CD4-positive, alpha-beta T cell (primary cell): ENCODE measurements around the gene DCDC2. TPM values are rescaled to one million over a fixed set of nuclear protein-coding genes. Genes with fewer than 3 reads are reported as not detected.
"Not testable (repeated sequence)": the region's sequence is repeated elsewhere in the genome, so short reads cannot be mapped to it uniquely, and the experiment has no call there.

Experiments used
- ATAC-seq: fragments of 200-7000 bp; cut with Tn5 transposase; one replicate; pipeline ENCODE4 v1.10.0; 2022; ENCODE audit warnings: mild to moderate bottlenecking; ENCODE audit not compliant: poor library complexity
- CTCF ChIA-PET: fragments of 350-600 bp; sonication (Branson Sonifier 250); formaldehyde crosslinking; loops from one replicate; lab custom pipeline; 2021; ENCODE audit warnings: antibody characterized with exemption, inconsistent platforms; lab: Charles Lee
- POLR2A ChIA-PET: fragments of 350-600 bp; sonication (Branson Sonifier 250); formaldehyde crosslinking; loops from one replicate; lab custom pipeline; 2021; ENCODE audit warnings: antibody characterized with exemption, inconsistent platforms; lab: Charles Lee
- DNase-seq, 14 experiments: peaks; one replicate each; pipeline ENCODE4 v3.0.0-alpha.2; 2013 to 2020; ENCODE audit warnings: mixed read lengths in 2 of 14
- H3K27ac ChIP-seq, 2 donors: one replicate each; pipeline versions ENCODE4 v1.5.1 to v1.7.0; 2013; ENCODE audit warnings: low read length in 2 of 2, low read depth in 1 of 2, mild to moderate bottlenecking in 1 of 2
- H3K27me3 ChIP-seq, 2 experiments: 1 replicate in 1 of 2; 2 replicates in 1 of 2; pipeline versions ENCODE4 v1.6.1 to v1.7.0; 2013; ENCODE audit warnings: low read length in 2 of 2, control low read depth in 1 of 2, mild to moderate bottlenecking in 1 of 2, moderate library complexity in 1 of 2; ENCODE audit not compliant: insufficient read depth in 2 of 2, control insufficient read depth in 1 of 2
- H3K36me3 ChIP-seq: one replicate; pipeline ENCODE4 v1.6.1; 2013; ENCODE audit warnings: low read length, control low read depth; ENCODE audit not compliant: insufficient read depth
- H3K4me1 ChIP-seq: one replicate; pipeline ENCODE4 v1.6.1; 2013; ENCODE audit warnings: low read length, control low read depth; ENCODE audit not compliant: insufficient read depth
- H3K4me3 ChIP-seq: one replicate; pipeline ENCODE4 v1.5.1; 2013; ENCODE audit warnings: mild to moderate bottlenecking, low read length, moderate library complexity
- H3K9me3 ChIP-seq, 2 experiments: 1 replicate in 1 of 2; 2 replicates in 1 of 2; pipeline versions ENCODE4 v1.6.1 to v1.7.0; 2013; ENCODE audit warnings: low read length in 2 of 2, mild to moderate bottlenecking in 2 of 2, control low read depth in 1 of 2, moderate library complexity in 1 of 2; ENCODE audit not compliant: control insufficient read depth in 1 of 2, insufficient read depth in 1 of 2
- H3K27ac Mint-ChIP-seq: one replicate; pipeline ENCODE4 v1.8.0; 2020; ENCODE audit warnings: mixed read lengths
- H3K27me3 Mint-ChIP-seq: one replicate; pipeline ENCODE4 v1.8.0; 2021; ENCODE audit warnings: mixed read lengths
- H3K36me3 Mint-ChIP-seq: one replicate; pipeline ENCODE4 v1.8.0; 2021; ENCODE audit warnings: low read depth, mixed read lengths
- H3K4me1 Mint-ChIP-seq: one replicate; pipeline ENCODE4 v1.8.0; 2021; ENCODE audit warnings: low read depth, mixed read lengths
- H3K4me3 Mint-ChIP-seq: one replicate; pipeline ENCODE4 v1.8.0; 2020; ENCODE audit warnings: mild to moderate bottlenecking, mixed read lengths
- H3K9me3 Mint-ChIP-seq: one replicate; pipeline ENCODE4 v1.8.0; 2020; ENCODE audit warnings: mixed read lengths
- CTCF ChIP-seq: fragments of 200-600 bp; IDR thresholded peaks from one replicate; pipeline ENCODE4 v1.8.0; 2022; ENCODE audit warnings: antibody characterized with exemption, mild to moderate bottlenecking
- intact Hi-C, 2 experiments: fragments of 100-400 bp; cut with DNase I in 1 of 2; cut with micrococcal nuclease in 1 of 2; formaldehyde crosslinking; loops; one replicate each; pipeline versions ENCODE4 v1.15.1 to v1.9.0; 2023 to 2025; cut with DNase I, micrococcal nuclease
- total RNA-seq, 174 experiments: library from RNA in 2 of 174; stranded (reverse) in 2 of 174; gene quantifications; one replicate each; pipeline ENCODE4 v1.2.3 and lab custom pipeline; 2021 to 2026

Gene DCDC2
- total RNA-seq, 2 experiments from 2014 or later, result 0.05 TPM; not detected in 1

- ChIA-PET CTCF (no interaction called here), POLR2A (no interaction called here)
- Histone ChIP-seq H3K27ac (no peak overlapping the region), H3K36me3 (no peaks in the 10 kb centered on the region), H3K4me3 (no peak overlapping the region), H3K27me3 (no peaks in the 10 kb centered on the region), H3K9me3 (peaks cover 0 to 4% of the 10 kb centered on the region in 2 experiments), H3K4me1 (no peaks in the 10 kb centered on the region)
- DNase-seq, result no peak
- intact Hi-C loops, result no loop called here
- peaks cover 16% of the 10 kb centered on the region for H3K27me3 Mint-ChIP-seq
- no peak for TF ChIP-seq CTCF
- H3K4me1 Mint-ChIP-seq, result no peaks in the 10 kb centered on the region
- no peak overlapping the region for H3K4me3 Mint-ChIP-seq
- no peaks in the 10 kb centered on the region for H3K36me3 Mint-ChIP-seq
- no peak overlapping the region for H3K27ac Mint-ChIP-seq
- ATAC-seq, result no peak
- peaks cover 4% of the 10 kb centered on the region for H3K9me3 Mint-ChIP-seq
Observed at GRCh38 chr6:24306936-24307335, 50.9 kb downstream of the DCDC2 start.

- H3K4me1 Mint-ChIP-seq, result no peaks in the 10 kb centered on the region
- no peaks in the 10 kb centered on the region for H3K36me3 Mint-ChIP-seq
- intact Hi-C loops, result no loop called here
- ATAC-seq, result no peak
- TF ChIP-seq CTCF, result no peak
- no peaks in the 10 kb centered on the region for H3K9me3 ChIP-seq
- no peak overlapping the region for H3K4me3 Mint-ChIP-seq
- no peaks in the 10 kb centered on the region for H3K4me1 ChIP-seq
- H3K4me3 ChIP-seq, result no peak overlapping the region
- DNase-seq, result no peak
- H3K27ac ChIP-seq, result no peak overlapping the region
- ChIA-PET CTCF (no interaction called here), POLR2A (no interaction called here)
- no peaks in the 10 kb centered on the region for H3K36me3 ChIP-seq
- no peak overlapping the region for H3K27ac Mint-ChIP-seq
- H3K27me3 ChIP-seq, result no peaks in the 10 kb centered on the region
- H3K27me3 Mint-ChIP-seq, result peaks cover 16% of the 10 kb centered on the region
- no peaks in the 10 kb centered on the region for H3K9me3 Mint-ChIP-seq
Observed at GRCh38 chr6:24306038-24306437, 51.8 kb downstream of the DCDC2 start.

- Histone ChIP-seq H3K36me3 (no peaks in the 10 kb centered on the region), H3K9me3 (peaks cover 0 to 5% of the 10 kb centered on the region in 2 experiments), H3K27ac (no peak overlapping the region), H3K4me3 (no peak overlapping the region), H3K4me1 (no peaks in the 10 kb centered on the region), H3K27me3 (peaks cover 4 to 11% of the 10 kb centered on the region in 2 experiments)
- Mint-ChIP-seq H3K27ac (no peak overlapping the region), H3K4me1 (no peaks in the 10 kb centered on the region), H3K4me3 (no peak overlapping the region), H3K9me3 (peaks cover 15% of the 10 kb centered on the region), H3K27me3 (peaks cover 22% of the 10 kb centered on the region), H3K36me3 (no peaks in the 10 kb centered on the region)
- no peak for TF ChIP-seq CTCF
- intact Hi-C loops, result no loop called here
- ATAC-seq (no peak), DNase-seq (no peak)
- CTCF ChIA-PET, result no interaction called here
- POLR2A ChIA-PET, result no interaction called here
Observed at GRCh38 chr6:24296944-24297343, 60.9 kb downstream of the DCDC2 start.

- intact Hi-C loops, CTCF ChIA-PET, H3K36me3 ChIP-seq, H3K4me3 Mint-ChIP-seq, H3K36me3 Mint-ChIP-seq, H3K4me1 Mint-ChIP-seq, DNase-seq, ATAC-seq, H3K4me1 ChIP-seq, POLR2A ChIA-PET, H3K4me3 ChIP-seq, H3K27ac ChIP-seq, H3K9me3 ChIP-seq, H3K27ac Mint-ChIP-seq: not testable (repeated sequence)
- peaks cover 4 to 13% of the 10 kb centered on the region in 2 experiments for H3K27me3 ChIP-seq
- Mint-ChIP-seq H3K27me3 (peaks cover 23% of the 10 kb centered on the region), H3K9me3 (peaks cover 15% of the 10 kb centered on the region)
Observed at GRCh38 chr6:24293852-24294251, 64.0 kb downstream of the DCDC2 start.
